Measurements from ENCODE around the gene TMEM164.
"Not testable (repeated sequence)": the region's sequence is repeated elsewhere in the genome, so short reads cannot be mapped to it uniquely, and the experiment has no call there.

TMEM164 gene

GRCh38 chrX:110138557-110138956 lies 135.6 kb downstream of the TMEM164 start:
- no peak for DNase-seq

- DNase-seq, result no peak
Measured at GRCh38 chrX:110139172-110139571, 136.3 kb downstream of the TMEM164 start.

GRCh38 chrX:110142096-110142495 lies 139.2 kb downstream of the TMEM164 start:
- DNase-seq, result no peak

GRCh38 chrX:110143454-110144210 lies 140.7 kb downstream of the TMEM164 start:
- DNase-seq, result no peak

GRCh38 chrX:110145311-110145710 lies 142.4 kb downstream of the TMEM164 start:
- no peak for DNase-seq

- peak in 1 of 5 experiments; percentile 24 for DNase-seq
Measured at GRCh38 chrX:110145854-110146253, 142.9 kb downstream of the TMEM164 start.

GRCh38 chrX:110146521-110146920 lies 143.6 kb downstream of the TMEM164 start:
- peak in 2 of 5 experiments; percentile 12 to 48 for DNase-seq

- no peak for DNase-seq
Measured at GRCh38 chrX:110153244-110153643, 150.3 kb downstream of the TMEM164 start.

- no peak for DNase-seq
Measured at GRCh38 chrX:110153896-110154295, 151.0 kb downstream of the TMEM164 start.

GRCh38 chrX:110154328-110154727 lies 151.4 kb downstream of the TMEM164 start:
- DNase-seq, result not testable (repeated sequence)

- no peak for DNase-seq
Measured at GRCh38 chrX:110155759-110156158, 152.8 kb downstream of the TMEM164 start.

- no peak for DNase-seq
Measured at GRCh38 chrX:110156167-110156754, 153.3 kb downstream of the TMEM164 start.

- no peak for DNase-seq
Measured at GRCh38 chrX:110157444-110157843, 154.5 kb downstream of the TMEM164 start.

GRCh38 chrX:110159235-110159634 lies 156.3 kb downstream of the TMEM164 start:
- peak in 1 of 5 experiments; percentile 12 for DNase-seq

- no peak for DNase-seq
Measured at GRCh38 chrX:110159865-110160264, 157.0 kb downstream of the TMEM164 start.

- DNase-seq, result no peak
Measured at GRCh38 chrX:110161361-110161686, 158.4 kb downstream of the TMEM164 start.

- no peak for DNase-seq
Measured at GRCh38 chrX:110162131-110162530, 159.2 kb downstream of the TMEM164 start.

- DNase-seq, result no peak
Measured at GRCh38 chrX:110162867-110163266, 160.0 kb downstream of the TMEM164 start.

GRCh38 chrX:110163488-110163887 lies 160.6 kb downstream of the TMEM164 start:
- DNase-seq, result no peak

- DNase-seq, result peak; percentile 13 to 43 (median 25)
Measured at GRCh38 chrX:110167952-110168451, 165.1 kb downstream of the TMEM164 start.

GRCh38 chrX:110168585-110168984 lies 165.7 kb downstream of the TMEM164 start:
- no peak for DNase-seq

- DNase-seq, result no peak
Measured at GRCh38 chrX:110170029-110170428, 167.1 kb downstream of the TMEM164 start.

- DNase-seq, result no peak
Measured at GRCh38 chrX:110171442-110171841, 168.5 kb downstream of the TMEM164 start.

- DNase-seq, result no peak
Measured at GRCh38 chrX:110172215-110172614, 169.3 kb downstream of the TMEM164 start.
